BJ (cell line): Measurements from ENCODE around the gene MGAT4C. TPM values are rescaled to one million over a fixed set of nuclear protein-coding genes. Genes with fewer than 3 reads are reported as not detected.

ENCODE experiments used
- CTCF ChIA-PET: fragments of 350-600 bp; formaldehyde crosslinking; extraction: SDS; loops from one replicate; lab custom pipeline; 2021; ENCODE audit warnings: antibody characterized with exemption, inconsistent platforms; lab: Yijun Ruan, JAX
- POLR2A ChIA-PET: fragments of 300-600 bp; sonication (Branson Sonifier 250); formaldehyde crosslinking; extraction: SDS; loops from one replicate; lab custom pipeline; 2021; ENCODE audit warnings: antibody characterized with exemption; lab: Charles Lee
- DNase-seq: peaks from one replicate; pipeline ENCODE4 v3.0.0-alpha.2; 2011; ENCODE audit warnings: low read depth
- H3K27me3 ChIP-seq: 2 replicates; pipeline ENCODE4 v1.6.0; 2011; ENCODE audit warnings: low read length; ENCODE audit not compliant: control insufficient read depth, insufficient read depth
- H3K36me3 ChIP-seq: 2 replicates; pipeline ENCODE4 v1.5.1; 2011; ENCODE audit warnings: low read length; ENCODE audit not compliant: control insufficient read depth, insufficient read depth
- H3K4me3 ChIP-seq: 2 replicates; pipeline ENCODE4 v1.5.1; 2011; ENCODE audit warnings: low read depth, mild to moderate bottlenecking, control low read depth, low read length
- polyA plus RNA-seq: library from polyadenylated mRNA; depleted of rRNA; stranded (reverse); fragments of >200 nt; gene quantifications from 2 replicates; pipeline ENCODE4 v1.2.3, GENCODE V29; 2011
- TF ChIP-seq, protein P1 (sequence below): IDR thresholded peaks from 2 replicates; pipeline ENCODE4 v1.5.1; 2011; ENCODE audit warnings: low read depth, mild to moderate bottlenecking, control low read depth, inconsistent platforms, low read length, moderate library complexity; ENCODE audit not compliant: insufficient read depth

Gene MGAT4C
- polyA plus RNA-seq, 1 experiment = not detected

DNA sequence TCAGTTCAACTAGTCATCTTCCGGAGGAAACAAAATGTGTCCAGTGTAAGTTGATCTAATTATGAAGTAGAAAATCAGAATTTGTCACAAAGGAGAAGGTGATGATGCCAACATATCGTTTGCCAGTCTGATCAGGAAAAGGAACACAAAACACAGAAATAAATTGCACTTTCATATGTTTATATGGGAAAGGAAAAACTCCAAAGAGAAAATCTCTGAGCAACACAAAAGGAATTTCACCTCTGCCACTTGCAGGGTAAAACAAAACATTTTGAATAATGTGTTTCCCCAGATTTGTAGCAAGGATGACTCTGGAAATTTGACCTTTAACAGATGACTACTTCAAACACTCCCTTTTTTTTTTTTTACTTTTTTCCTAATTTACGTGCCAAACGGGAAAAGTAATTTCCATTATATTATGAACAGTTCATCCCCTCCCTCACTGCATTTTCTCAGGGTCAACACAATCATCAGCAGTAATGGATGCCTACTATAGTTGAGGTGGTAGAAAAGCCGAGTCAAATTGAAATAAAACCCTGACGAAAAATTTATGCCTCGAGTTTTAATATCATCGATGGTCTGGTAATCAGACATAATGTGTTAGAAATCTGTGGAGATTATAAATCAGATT, 25.6 kb downstream of the MGAT4C start:
- TF ChIP-seq, protein P1, sequence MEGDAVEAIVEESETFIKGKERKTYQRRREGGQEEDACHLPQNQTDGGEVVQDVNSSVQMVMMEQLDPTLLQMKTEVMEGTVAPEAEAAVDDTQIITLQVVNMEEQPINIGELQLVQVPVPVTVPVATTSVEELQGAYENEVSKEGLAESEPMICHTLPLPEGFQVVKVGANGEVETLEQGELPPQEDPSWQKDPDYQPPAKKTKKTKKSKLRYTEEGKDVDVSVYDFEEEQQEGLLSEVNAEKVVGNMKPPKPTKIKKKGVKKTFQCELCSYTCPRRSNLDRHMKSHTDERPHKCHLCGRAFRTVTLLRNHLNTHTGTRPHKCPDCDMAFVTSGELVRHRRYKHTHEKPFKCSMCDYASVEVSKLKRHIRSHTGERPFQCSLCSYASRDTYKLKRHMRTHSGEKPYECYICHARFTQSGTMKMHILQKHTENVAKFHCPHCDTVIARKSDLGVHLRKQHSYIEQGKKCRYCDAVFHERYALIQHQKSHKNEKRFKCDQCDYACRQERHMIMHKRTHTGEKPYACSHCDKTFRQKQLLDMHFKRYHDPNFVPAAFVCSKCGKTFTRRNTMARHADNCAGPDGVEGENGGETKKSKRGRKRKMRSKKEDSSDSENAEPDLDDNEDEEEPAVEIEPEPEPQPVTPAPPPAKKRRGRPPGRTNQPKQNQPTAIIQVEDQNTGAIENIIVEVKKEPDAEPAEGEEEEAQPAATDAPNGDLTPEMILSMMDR = no peak
- Histone ChIP-seq H3K4me3 (no peak overlapping the region), H3K27me3 (no peaks in the 10 kb centered on the region), H3K36me3 (no peaks in the 10 kb centered on the region)
- no peak for DNase-seq
- POLR2A ChIA-PET = no interaction called here
- CTCF ChIA-PET = no interaction called here

- no peak for DNase-seq
- TF ChIP-seq, protein P1 = no peak
- ChIA-PET POLR2A (no interaction called here), CTCF (no interaction called here)
- H3K4me3 ChIP-seq = no peak overlapping the region
- H3K36me3 ChIP-seq = no peaks in the 10 kb centered on the region
- no peaks in the 10 kb centered on the region for H3K27me3 ChIP-seq
These were observed 26.4 kb downstream of the MGAT4C start for GRCh38 chr12:86229772-86230171.

DNA sequence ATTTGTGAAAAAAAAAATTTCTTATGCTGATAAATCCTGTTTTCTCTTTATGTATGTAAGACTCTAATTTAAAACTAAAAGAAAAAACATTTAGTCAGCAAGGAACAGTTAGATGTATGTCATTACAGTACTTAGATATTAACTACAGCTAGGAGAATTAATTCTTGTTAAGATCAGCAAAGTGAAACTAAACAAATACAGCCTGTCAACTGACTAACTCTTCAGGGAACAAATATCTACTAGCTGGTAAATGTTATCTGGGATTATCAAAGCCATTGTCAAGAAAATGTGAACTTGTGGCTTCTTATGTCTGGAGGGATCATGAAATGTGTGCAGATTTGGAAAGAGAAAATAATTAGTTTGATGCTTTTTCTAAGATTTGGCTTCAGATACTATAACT, 27.5 kb downstream of the MGAT4C start:
- TF ChIP-seq, protein P1 = no peak
- H3K36me3 ChIP-seq = no peaks in the 10 kb centered on the region
- POLR2A ChIA-PET = no interaction called here
- H3K4me3 ChIP-seq = no peak overlapping the region
- no peak for DNase-seq
- H3K27me3 ChIP-seq = no peaks in the 10 kb centered on the region
- CTCF ChIA-PET = no interaction called here

- TF ChIP-seq, protein P1 = no peak
- ChIA-PET CTCF (no interaction called here), POLR2A (no interaction called here)
- Histone ChIP-seq H3K27me3 (no peaks in the 10 kb centered on the region), H3K4me3 (no peak overlapping the region), H3K36me3 (no peaks in the 10 kb centered on the region)
- DNase-seq = no peak
These were observed 29.7 kb downstream of the MGAT4C start for GRCh38 chr12:86226481-86226880.

DNA sequence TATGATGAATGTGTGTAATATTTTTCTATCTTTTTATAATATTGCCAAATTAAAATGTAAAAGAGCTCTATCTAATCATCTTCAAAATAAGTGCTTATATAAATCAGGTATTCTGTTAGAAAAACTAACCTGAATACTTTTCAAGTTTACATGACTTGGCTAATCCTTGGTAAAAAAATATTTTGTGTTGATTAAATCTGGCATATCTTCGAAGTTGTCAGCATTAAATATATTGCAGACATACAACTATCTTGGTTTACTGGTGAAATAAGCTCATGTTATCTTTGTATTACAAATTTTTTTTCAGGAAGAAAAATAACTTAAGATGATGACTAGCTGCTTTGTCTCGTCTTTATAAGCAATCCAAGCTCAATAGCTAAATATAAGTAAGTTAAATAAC, 39.6 kb downstream of the MGAT4C start:
- CTCF ChIA-PET = no interaction called here
- no peaks in the 10 kb centered on the region for H3K27me3 ChIP-seq
- no peak for DNase-seq
- no peak overlapping the region for H3K4me3 ChIP-seq
- no peaks in the 10 kb centered on the region for H3K36me3 ChIP-seq
- POLR2A ChIA-PET = no interaction called here
- TF ChIP-seq, protein P1 = no peak
